DMS79 (cell line): Measurements from ENCODE around the gene ROCK2.
"Not testable (repeated sequence)": the region's sequence is repeated elsewhere in the genome, so short reads cannot be mapped to it uniquely, and the experiment has no call there.

Source experiments
- DNase-seq: peaks from one replicate; lab custom pipeline; 2025; lab: John Stamatoyannopoulos, UW

The ROCK2 gene

GRCh38 chr2:11264818-11265217, 79.6 kb downstream of the ROCK2 start:
- no peak for DNase-seq

GRCh38 chr2:11264007-11264406, 80.4 kb downstream of the ROCK2 start:
- DNase-seq, result no peak

- no peak for DNase-seq
Observed at GRCh38 chr2:11263177-11263576, 81.3 kb downstream of the ROCK2 start.

GRCh38 chr2:11262438-11262837, 82.0 kb downstream of the ROCK2 start:
- not testable (repeated sequence) for DNase-seq

GRCh38 chr2:11261564-11261963, 82.9 kb downstream of the ROCK2 start:
- not testable (repeated sequence) for DNase-seq

- no peak for DNase-seq
Observed at GRCh38 chr2:11260979-11261378, 83.5 kb downstream of the ROCK2 start.

GRCh38 chr2:11257964-11258363, 86.5 kb downstream of the ROCK2 start:
- no peak for DNase-seq

- no peak for DNase-seq
Observed at GRCh38 chr2:11257078-11257477, 87.4 kb downstream of the ROCK2 start.

GRCh38 chr2:11256166-11256565, 88.3 kb downstream of the ROCK2 start:
- no peak for DNase-seq

- DNase-seq, result no peak
Observed at GRCh38 chr2:11254100-11254536, 90.3 kb downstream of the ROCK2 start.

- not testable (repeated sequence) for DNase-seq
Observed at GRCh38 chr2:11252458-11252857, 92.0 kb downstream of the ROCK2 start.

- DNase-seq, result no peak
Observed at GRCh38 chr2:11250400-11251196, 93.8 kb downstream of the ROCK2 start.

GRCh38 chr2:11245322-11245721, 99.1 kb downstream of the ROCK2 start:
- no peak for DNase-seq

- no peak for DNase-seq
Observed at GRCh38 chr2:11244091-11244826, 100.2 kb downstream of the ROCK2 start.

- no peak for DNase-seq
Observed at GRCh38 chr2:11243512-11243911, 100.9 kb downstream of the ROCK2 start.

GRCh38 chr2:11242542-11243174, 101.8 kb downstream of the ROCK2 start:
- DNase-seq, result no peak

GRCh38 chr2:11241412-11242203, 102.8 kb downstream of the ROCK2 start:
- no peak for DNase-seq

GRCh38 chr2:11239666-11240462, 104.6 kb downstream of the ROCK2 start:
- DNase-seq, result no peak

- DNase-seq, result no peak
Observed at GRCh38 chr2:11239147-11239546, 105.3 kb downstream of the ROCK2 start.

- no peak for DNase-seq
Observed at GRCh38 chr2:11237122-11237521, 107.3 kb downstream of the ROCK2 start.

GRCh38 chr2:11236335-11236734, 108.1 kb downstream of the ROCK2 start:
- no peak for DNase-seq
